ENCODE data around the gene KIF26B.

KIF26B gene

GRCh38 chr1:245279346-245279745 lies 124.6 kb downstream of the KIF26B start:
- DNase-seq (ENCODE audit: low spot score), result no peak

GRCh38 chr1:245283001-245283400 lies 128.2 kb downstream of the KIF26B start:
- no peak for DNase-seq (ENCODE audit: low spot score)

- no peak for DNase-seq (ENCODE audit: low spot score)
Measured at GRCh38 chr1:245285168-245285567, 130.4 kb downstream of the KIF26B start.

- DNase-seq (ENCODE audit: low spot score), result no peak
Measured at GRCh38 chr1:245288796-245289195, 134.0 kb downstream of the KIF26B start.

- DNase-seq (ENCODE audit: low spot score), result no peak
Measured at GRCh38 chr1:245290836-245291235, 136.1 kb downstream of the KIF26B start.

- no peak for DNase-seq (ENCODE audit: low spot score)
Measured at GRCh38 chr1:245291351-245291750, 136.6 kb downstream of the KIF26B start.

- DNase-seq (ENCODE audit: low spot score), result no peak
Measured at GRCh38 chr1:245292141-245292540, 137.4 kb downstream of the KIF26B start.

- DNase-seq (ENCODE audit: low spot score), result no peak
Measured at GRCh38 chr1:245292553-245292952, 137.8 kb downstream of the KIF26B start.

- DNase-seq (ENCODE audit: low spot score), result no peak
Measured at GRCh38 chr1:245294020-245294419, 139.2 kb downstream of the KIF26B start.

- DNase-seq (ENCODE audit: low spot score), result peak; percentile 85
Measured at GRCh38 chr1:245298781-245299180, 144.0 kb downstream of the KIF26B start.

- peak; percentile 75 for DNase-seq (ENCODE audit: low spot score)
Measured at GRCh38 chr1:245301162-245301580, 146.4 kb downstream of the KIF26B start.

GRCh38 chr1:245301921-245302320 lies 147.1 kb downstream of the KIF26B start:
- DNase-seq (ENCODE audit: low spot score), result no peak

- no peak for DNase-seq (ENCODE audit: low spot score)
Measured at GRCh38 chr1:245304698-245305097, 149.9 kb downstream of the KIF26B start.

- DNase-seq (ENCODE audit: low spot score), result no peak
Measured at GRCh38 chr1:245306020-245306419, 151.2 kb downstream of the KIF26B start.

- DNase-seq (ENCODE audit: low spot score), result no peak
Measured at GRCh38 chr1:245306628-245307410, 152.0 kb downstream of the KIF26B start.

GRCh38 chr1:245310571-245311531 lies 156.1 kb downstream of the KIF26B start:
- peak; percentile 45 for DNase-seq (ENCODE audit: low spot score)

- no peak for DNase-seq (ENCODE audit: low spot score)
Measured at GRCh38 chr1:245311887-245312536, 157.2 kb downstream of the KIF26B start.

- peak; percentile 20 for DNase-seq (ENCODE audit: low spot score)
Measured at GRCh38 chr1:245313576-245313975, 158.8 kb downstream of the KIF26B start.

GRCh38 chr1:245316784-245317183 lies 162.0 kb downstream of the KIF26B start:
- DNase-seq (ENCODE audit: low spot score), result no peak

GRCh38 chr1:245317217-245317616 lies 162.4 kb downstream of the KIF26B start:
- no peak for DNase-seq (ENCODE audit: low spot score)

- no peak for DNase-seq (ENCODE audit: low spot score)
Measured at GRCh38 chr1:245319094-245319493, 164.3 kb downstream of the KIF26B start.

GRCh38 chr1:245322673-245323072 lies 167.9 kb downstream of the KIF26B start:
- DNase-seq (ENCODE audit: low spot score), result peak; percentile 32
